Skeletal muscle tissue (tissue), 4 donors: Measurements from ENCODE around the gene NANS. TPM values are rescaled to one million over a fixed set of nuclear protein-coding genes. Genes with fewer than 3 reads are reported as not detected.

Experiments used
- H3K27ac ChIP-seq: one replicate; pipeline ENCODE4 v1.7.0; 2013; ENCODE audit warnings: mild to moderate bottlenecking, low read depth, low read length, inconsistent platforms
- H3K27me3 ChIP-seq, 3 donors: one replicate each; pipeline ENCODE4 v1.7.0; 2013; ENCODE audit warnings: low read length in 3 of 3; ENCODE audit not compliant: control insufficient read depth in 3 of 3, insufficient read depth in 3 of 3
- H3K36me3 ChIP-seq, 3 donors: one replicate each; pipeline ENCODE4 v1.7.0; 2013; ENCODE audit warnings: low read length in 3 of 3; ENCODE audit not compliant: control insufficient read depth in 3 of 3, insufficient read depth in 3 of 3
- H3K4me1 ChIP-seq, 3 donors: one replicate each; pipeline ENCODE4 v1.7.0; 2013; ENCODE audit warnings: low read length in 3 of 3, mild to moderate bottlenecking in 3 of 3; ENCODE audit not compliant: control insufficient read depth in 3 of 3, insufficient read depth in 3 of 3
- H3K4me3 ChIP-seq, 3 donors: one replicate each; pipeline ENCODE4 v1.7.0; 2013; ENCODE audit warnings: low read length in 3 of 3
- H3K9ac ChIP-seq, 3 donors: one replicate each; pipeline ENCODE4 v1.7.0; 2013; ENCODE audit warnings: low read length in 3 of 3, mild to moderate bottlenecking in 3 of 3, moderate library complexity in 2 of 3, low read depth in 1 of 3
- H3K9me3 ChIP-seq, 3 donors: one replicate each; pipeline ENCODE4 v1.7.0; 2013; ENCODE audit warnings: low read length in 3 of 3; ENCODE audit not compliant: control insufficient read depth in 3 of 3
- total RNA-seq: library from RNA; depleted of rRNA; stranded (reverse); fragments of >200 nt; gene quantifications from one replicate; pipeline ENCODE4 v1.2.3, GENCODE V29; 2014
- donor health status: Osteomylitis.

The NANS gene
- total RNA-seq, 1 donor from 2014 or later = 32.4 TPM

DNA sequence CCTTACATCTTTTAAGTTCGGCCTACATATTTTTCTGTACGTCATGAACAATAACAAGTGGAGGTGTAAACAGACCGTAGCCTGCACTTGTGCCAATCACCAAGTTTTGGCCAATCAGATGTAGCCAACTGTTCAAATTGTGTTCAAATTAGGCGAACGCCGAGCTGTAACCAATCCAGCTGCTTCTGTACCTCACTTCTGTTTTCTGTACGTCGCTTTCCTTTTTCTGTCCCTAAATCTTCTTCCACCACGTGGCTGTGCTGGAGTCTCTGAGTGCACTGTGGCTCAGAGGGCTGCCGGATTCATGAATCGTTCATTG, 36.0 kb downstream of the NANS start:
- H3K4me1 ChIP-seq = peaks cover 0 to 4% (median 2%) of the 10 kb centered on the region in 3 donors
- no peak overlapping the region for H3K9ac ChIP-seq
- H3K27ac ChIP-seq = no peak overlapping the region
- no peak overlapping the region for H3K4me3 ChIP-seq
- no peaks in the 10 kb centered on the region for H3K9me3 ChIP-seq
- peaks cover 15 to 39% (median 18%) of the 10 kb centered on the region in 3 donors for H3K27me3 ChIP-seq
- H3K36me3 ChIP-seq = no peaks in the 10 kb centered on the region

DNA sequence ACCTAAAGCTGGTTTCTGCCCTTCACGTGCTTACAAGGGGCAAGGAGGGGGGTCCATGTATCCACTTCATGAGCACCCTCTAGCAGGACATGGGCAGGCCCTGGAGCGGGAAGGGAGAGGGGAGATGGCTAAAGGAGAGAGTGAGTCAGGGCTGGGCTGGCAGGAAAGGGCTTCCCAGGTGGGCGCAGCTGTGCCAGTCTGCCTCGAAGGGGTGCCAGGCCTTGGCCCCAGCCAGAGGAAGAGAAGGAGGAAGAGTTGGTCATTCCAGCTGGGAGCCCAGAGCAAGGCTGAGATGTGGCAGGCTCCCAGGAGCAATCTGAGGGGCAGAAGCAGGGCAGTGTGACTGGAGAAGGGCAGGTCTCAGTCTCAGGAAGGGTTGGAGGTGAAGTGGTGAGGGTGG, 37.8 kb downstream of the NANS start:
- Histone ChIP-seq H3K27ac (no peak overlapping the region), H3K9me3 (no peaks in the 10 kb centered on the region), H3K36me3 (no peaks in the 10 kb centered on the region), H3K4me1 (no peaks in the 10 kb centered on the region), H3K9ac (no peak overlapping the region), H3K4me3 (no peak overlapping the region), H3K27me3 (peaks cover 12 to 27% (median 15%) of the 10 kb centered on the region in 3 donors)

DNA sequence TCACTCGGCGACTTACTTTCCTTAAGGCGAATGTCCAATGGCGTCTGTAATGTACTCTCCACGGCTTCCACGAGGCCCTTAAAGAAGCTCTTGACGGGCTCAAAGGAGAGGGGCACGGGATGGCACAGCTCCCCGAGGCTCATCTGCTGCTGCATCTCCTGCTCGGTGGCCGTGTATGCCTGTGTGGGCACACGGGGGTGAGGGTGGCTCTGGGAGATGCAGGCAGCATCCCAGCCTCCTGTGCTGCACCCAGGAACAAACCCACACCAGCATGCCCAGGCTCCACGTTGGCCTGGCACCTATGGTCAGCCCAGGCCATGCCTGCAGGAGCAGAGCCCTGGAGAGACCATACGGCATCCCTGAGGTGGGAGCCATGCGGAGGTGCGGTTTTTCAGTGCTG, 38.3 kb downstream of the NANS start:
- H3K36me3 ChIP-seq = no peaks in the 10 kb centered on the region
- H3K4me3 ChIP-seq = no peak overlapping the region
- H3K27ac ChIP-seq = no peak overlapping the region
- H3K27me3 ChIP-seq = peaks cover 12 to 23% (median 15%) of the 10 kb centered on the region in 3 donors
- no peak overlapping the region for H3K9ac ChIP-seq
- no peaks in the 10 kb centered on the region for H3K9me3 ChIP-seq
- no peaks in the 10 kb centered on the region for H3K4me1 ChIP-seq

DNA sequence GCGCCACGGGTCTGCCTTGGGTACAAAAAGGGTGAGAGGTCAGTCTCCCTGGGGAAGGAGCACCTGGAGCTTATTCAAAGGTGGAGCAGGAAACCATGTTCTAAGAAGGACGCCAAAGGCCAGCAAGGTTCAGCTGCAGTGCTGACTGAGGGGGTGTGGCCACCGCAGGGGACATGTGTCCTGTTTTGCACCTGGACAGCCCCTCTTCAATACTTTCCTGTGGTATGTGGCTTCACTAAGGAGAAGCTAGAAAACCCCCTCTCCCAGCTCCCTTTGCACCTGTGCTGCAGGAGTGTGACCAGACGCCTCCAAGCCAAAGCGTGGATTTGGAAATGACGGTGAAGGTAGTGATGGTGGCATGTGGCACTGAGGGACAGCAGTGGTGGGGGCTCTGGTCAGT, 38.9 kb downstream of the NANS start:
- Histone ChIP-seq H3K9ac (no peak overlapping the region), H3K36me3 (no peaks in the 10 kb centered on the region)

GRCh38 chr9:98096091-98096490, 39.6 kb downstream of the NANS start:
- H3K27ac ChIP-seq = no peak overlapping the region
- peaks cover 12 to 21% (median 16%) of the 10 kb centered on the region in 3 donors for H3K27me3 ChIP-seq
- no peaks in the 10 kb centered on the region for H3K9me3 ChIP-seq
- no peak overlapping the region for H3K4me3 ChIP-seq
- no peaks in the 10 kb centered on the region for H3K4me1 ChIP-seq
- no peaks in the 10 kb centered on the region for H3K36me3 ChIP-seq
- no peak overlapping the region for H3K9ac ChIP-seq

More for the DNA sequence above, 38.9 kb downstream of the NANS start:
- Histone ChIP-seq H3K27me3 (peaks cover 12 to 21% (median 16%) of the 10 kb centered on the region in 3 donors), H3K9me3 (no peaks in the 10 kb centered on the region), H3K4me3 (no peak overlapping the region), H3K27ac (no peak overlapping the region), H3K4me1 (no peaks in the 10 kb centered on the region)

DNA sequence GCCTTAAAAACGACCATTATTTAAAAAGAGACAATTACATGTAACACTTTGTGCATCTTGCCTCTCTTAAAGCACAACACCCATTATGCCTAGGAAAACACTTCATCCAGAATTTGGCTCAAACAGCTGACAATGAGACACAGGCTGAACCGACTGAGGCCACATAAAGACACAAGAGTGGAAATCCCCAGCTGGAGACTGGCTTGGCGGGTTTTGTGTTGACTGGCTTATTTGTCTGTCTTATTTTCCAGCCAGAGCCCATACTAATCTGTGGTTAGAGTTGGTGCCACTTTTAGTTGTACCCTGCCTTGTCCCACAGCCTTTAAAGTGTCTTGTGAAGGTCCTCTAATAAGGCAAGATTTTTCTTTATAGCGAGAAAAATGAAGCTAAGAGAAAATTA, 41.3 kb downstream of the NANS start:
- H3K36me3 ChIP-seq = no peaks in the 10 kb centered on the region
- H3K9ac ChIP-seq = no peak overlapping the region
- H3K9me3 ChIP-seq = no peaks in the 10 kb centered on the region
- peaks cover 6 to 21% (median 16%) of the 10 kb centered on the region in 3 donors for H3K27me3 ChIP-seq
- no peak overlapping the region for H3K4me3 ChIP-seq
- H3K27ac ChIP-seq = no peak overlapping the region
- H3K4me1 ChIP-seq = no peaks in the 10 kb centered on the region

DNA sequence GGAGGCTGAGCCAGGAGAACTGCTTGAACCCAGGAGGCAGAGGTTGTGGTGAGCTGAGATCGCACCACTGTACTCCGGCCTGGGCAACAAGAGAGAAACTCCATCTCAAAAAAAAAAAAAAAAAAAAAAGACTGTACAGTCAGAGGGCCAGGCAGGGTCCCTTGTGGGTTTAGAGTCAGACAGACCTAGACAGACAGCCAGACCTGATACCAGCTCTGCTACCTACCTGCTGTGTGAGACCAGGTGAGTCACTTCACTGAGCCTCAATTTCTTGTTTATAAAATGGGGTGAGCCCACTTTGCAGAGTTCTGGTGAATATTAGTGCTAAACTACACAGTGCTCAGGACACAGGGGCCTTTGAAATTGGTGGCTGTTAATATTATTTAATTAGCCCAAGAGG, 42.8 kb downstream of the NANS start:
- Histone ChIP-seq H3K9me3 (no peaks in the 10 kb centered on the region), H3K27me3 (peaks cover 0 to 13% (median 10%) of the 10 kb centered on the region in 3 donors), H3K9ac (no peak overlapping the region), H3K4me3 (no peak overlapping the region), H3K4me1 (no peaks in the 10 kb centered on the region), H3K36me3 (no peaks in the 10 kb centered on the region), H3K27ac (no peak overlapping the region)

DNA sequence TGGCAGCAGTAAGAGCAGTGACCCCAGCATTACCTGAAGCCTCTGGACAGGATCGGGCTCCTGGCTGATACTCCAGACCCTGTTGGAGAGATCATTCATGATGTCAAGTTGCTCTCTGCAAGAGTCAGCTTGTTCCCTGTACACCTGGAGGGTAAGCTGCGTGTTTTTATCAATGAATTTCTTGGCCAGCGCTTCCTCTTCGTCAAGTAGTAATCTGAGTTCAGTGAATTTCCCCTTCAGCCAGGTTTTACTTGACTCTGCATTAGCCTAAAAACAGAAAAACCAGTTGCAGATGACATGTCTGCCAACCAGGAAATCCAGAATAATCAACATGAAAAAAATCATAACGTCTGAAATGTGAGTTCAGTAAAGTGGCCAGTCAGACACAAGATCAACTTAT, 43.4 kb downstream of the NANS start:
- no peak overlapping the region for H3K9ac ChIP-seq
- peaks cover 0 to 10% (median 8%) of the 10 kb centered on the region in 3 donors for H3K27me3 ChIP-seq
- no peaks in the 10 kb centered on the region for H3K9me3 ChIP-seq
- no peak overlapping the region for H3K27ac ChIP-seq
- peaks cover 0 to 4% (median 0%) of the 10 kb centered on the region in 3 donors for H3K4me1 ChIP-seq
- no peak overlapping the region for H3K4me3 ChIP-seq
- H3K36me3 ChIP-seq = no peaks in the 10 kb centered on the region

DNA sequence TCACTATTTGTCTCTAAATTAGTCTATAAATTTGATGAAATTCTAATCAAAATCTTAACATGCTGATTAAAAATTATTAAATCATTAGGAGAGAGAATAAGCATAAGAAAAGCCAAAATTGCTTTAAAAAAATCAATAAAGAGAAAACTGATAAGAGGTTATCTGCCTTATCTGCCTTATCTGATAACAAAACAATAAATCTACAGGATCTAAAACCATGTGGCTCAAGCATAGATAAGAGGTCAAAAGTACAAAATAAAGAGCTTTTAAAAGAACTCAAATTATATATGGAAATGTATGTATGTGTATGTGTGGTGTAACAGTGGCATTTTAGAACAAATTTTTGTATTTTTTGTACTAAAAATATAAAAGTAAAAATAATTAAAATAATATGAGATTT, 43.9 kb downstream of the NANS start:
- peaks cover 0 to 10% (median 2%) of the 10 kb centered on the region in 3 donors for H3K27me3 ChIP-seq
- H3K4me3 ChIP-seq = no peak overlapping the region
- H3K9me3 ChIP-seq = no peaks in the 10 kb centered on the region
- H3K27ac ChIP-seq = no peak overlapping the region
- H3K9ac ChIP-seq = no peak overlapping the region
- peaks cover 0 to 4% (median 0%) of the 10 kb centered on the region in 3 donors for H3K4me1 ChIP-seq
- H3K36me3 ChIP-seq = no peaks in the 10 kb centered on the region

GRCh38 chr9:98101416-98101815, 44.9 kb downstream of the NANS start:
- H3K4me3 ChIP-seq = no peak overlapping the region
- peaks cover 0 to 2% (median 0%) of the 10 kb centered on the region in 3 donors for H3K9me3 ChIP-seq
- H3K36me3 ChIP-seq = no peaks in the 10 kb centered on the region
- H3K27me3 ChIP-seq = peaks cover 0 to 7% (median 0%) of the 10 kb centered on the region in 3 donors
- H3K27ac ChIP-seq = no peak overlapping the region
- no peak overlapping the region for H3K9ac ChIP-seq
- H3K4me1 ChIP-seq = peaks cover 0 to 4% (median 0%) of the 10 kb centered on the region in 3 donors

DNA sequence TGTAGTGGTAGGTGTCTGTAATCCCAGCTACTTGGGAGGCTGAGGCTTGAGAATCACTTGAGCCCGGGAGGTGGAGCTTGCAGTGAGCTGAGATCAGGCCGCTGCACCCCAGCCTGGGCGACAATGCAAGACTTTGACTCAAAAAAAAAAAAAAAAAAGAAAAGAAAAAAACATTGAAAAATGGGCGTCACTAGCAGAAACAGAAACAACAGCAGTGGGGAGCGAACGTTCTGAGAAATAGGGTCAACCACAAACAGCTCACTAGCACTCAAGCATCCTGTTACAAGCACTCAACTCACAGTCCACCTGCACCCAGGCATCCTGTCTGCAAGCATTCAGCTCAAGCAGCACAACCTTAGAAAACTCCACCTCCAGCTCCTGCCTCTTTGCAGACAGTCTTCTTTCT, 45.3 kb downstream of the NANS start:
- peaks cover 0 to 2% (median 0%) of the 10 kb centered on the region in 3 donors for H3K9me3 ChIP-seq
- peaks cover 0 to 7% (median 0%) of the 10 kb centered on the region in 3 donors for H3K27me3 ChIP-seq
- H3K4me1 ChIP-seq = peaks cover 0 to 4% (median 0%) of the 10 kb centered on the region in 3 donors
- no peaks in the 10 kb centered on the region for H3K36me3 ChIP-seq
- no peak overlapping the region for H3K4me3 ChIP-seq
- no peak overlapping the region for H3K27ac ChIP-seq
- H3K9ac ChIP-seq = no peak overlapping the region
